HEK293 (cell line): Measurements from ENCODE around the gene ZNF101.

Source experiments
- ATF2 ChIP-seq: fragments of 450-650 bp; formaldehyde crosslinking; IDR thresholded peaks from 2 replicates; pipeline ENCODE4 v1.5.1; 2016; ENCODE audit warnings: missing biosample characterization, missing genetic modification characterization, low read depth
- HOXC10 ChIP-seq: sonication (generic); formaldehyde crosslinking; IDR thresholded peaks from 2 replicates; pipeline ENCODE4 v1.8.1; 2023; ENCODE audit warnings: mild to moderate bottlenecking, missing genetic modification reagents
- IKZF3 ChIP-seq: fragments of 450-650 bp; IDR thresholded peaks from 2 replicates; pipeline ENCODE4 v1.5.0; 2018; ENCODE audit warnings: missing biosample characterization, mild to moderate bottlenecking, missing genetic modification characterization, moderate library complexity
- MEIS1 ChIP-seq: sonication (generic); formaldehyde crosslinking; IDR thresholded peaks from 2 replicates; pipeline ENCODE4 v1.8.1; 2022; ENCODE audit warnings: missing genetic modification reagents, mild to moderate bottlenecking, borderline replicate concordance
- TCF7L2 ChIP-seq: IDR thresholded peaks from 2 replicates; pipeline ENCODE4 v1.6.1; 2011; ENCODE audit warnings: low read depth, mild to moderate bottlenecking, inconsistent platforms, low read length, moderate library complexity, borderline replicate concordance
- ZBTB8A ChIP-seq: fragments of 450-650 bp; formaldehyde crosslinking; IDR thresholded peaks from 2 replicates; pipeline ENCODE4 v1.5.1; 2016; ENCODE audit warnings: missing biosample characterization, missing genetic modification characterization
- ZFP41 ChIP-seq: fragments of 450-650 bp; formaldehyde crosslinking; IDR thresholded peaks from 2 replicates; pipeline ENCODE4 v1.5.1; 2016; ENCODE audit warnings: missing biosample characterization, missing genetic modification characterization, borderline replicate concordance
- ZNF121 ChIP-seq: fragments of 450-650 bp; formaldehyde crosslinking; IDR thresholded peaks from 2 replicates; pipeline ENCODE4 v1.5.1; 2016; ENCODE audit warnings: missing biosample characterization, missing genetic modification characterization
- ZNF133 ChIP-seq: fragments of 450-650 bp; formaldehyde crosslinking; IDR thresholded peaks from 2 replicates; pipeline ENCODE4 v1.5.1; 2016; ENCODE audit warnings: missing biosample characterization, missing genetic modification characterization
- ZNF140 ChIP-seq: fragments of 450-650 bp; formaldehyde crosslinking; IDR thresholded peaks from 2 replicates; pipeline ENCODE4 v1.5.1; 2016; ENCODE audit warnings: missing biosample characterization, missing genetic modification characterization
- ZNF19 ChIP-seq: fragments of 450-650 bp; formaldehyde crosslinking; IDR thresholded peaks from 2 replicates; pipeline ENCODE4; 2016; ENCODE audit warnings: missing biosample characterization, missing genetic modification characterization, low read depth
- ZNF311 ChIP-seq: fragments of 450-650 bp; formaldehyde crosslinking; IDR thresholded peaks from 2 replicates; pipeline ENCODE4 v1.5.1; 2017; ENCODE audit warnings: missing biosample characterization, missing genetic modification characterization, borderline replicate concordance
- ZNF341 ChIP-seq: fragments of 450-650 bp; formaldehyde crosslinking; IDR thresholded peaks from 2 replicates; pipeline ENCODE4; 2016; ENCODE audit warnings: low read depth, missing biosample characterization, missing genetic modification characterization
- ZNF366 ChIP-seq: fragments of 450-650 bp; formaldehyde crosslinking; conservative IDR thresholded peaks from 2 replicates; pipeline ENCODE4 v1.5.1; 2016; ENCODE audit warnings: missing biosample characterization, missing genetic modification characterization
- ZNF391 ChIP-seq: fragments of 450-650 bp; formaldehyde crosslinking; IDR thresholded peaks from 2 replicates; pipeline ENCODE4 v1.5.1; 2016; ENCODE audit warnings: low read depth, missing biosample characterization, missing genetic modification characterization, borderline replicate concordance
- ZNF426 ChIP-seq: fragments of 450-650 bp; formaldehyde crosslinking; IDR thresholded peaks from 2 replicates; pipeline ENCODE4 v1.5.1; 2017; ENCODE audit warnings: missing biosample characterization, missing genetic modification characterization, mild to moderate bottlenecking, inconsistent platforms, moderate library complexity
- ZNF48 ChIP-seq: fragments of 450-650 bp; formaldehyde crosslinking; IDR thresholded peaks from 2 replicates; pipeline ENCODE4 v1.5.1; 2016; ENCODE audit warnings: missing biosample characterization, missing genetic modification characterization
- ZNF518A ChIP-seq: fragments of 450-650 bp; formaldehyde crosslinking; conservative IDR thresholded peaks from 2 replicates; pipeline ENCODE4 v1.5.1; 2016; ENCODE audit warnings: low read depth, missing biosample characterization, missing genetic modification characterization
- ZNF558 ChIP-seq: fragments of 450-650 bp; formaldehyde crosslinking; IDR thresholded peaks from 2 replicates; pipeline ENCODE4 v1.5.1; 2016; ENCODE audit warnings: missing biosample characterization, missing genetic modification characterization
- ZNF623 ChIP-seq: fragments of 450-650 bp; formaldehyde crosslinking; IDR thresholded peaks from 2 replicates; pipeline ENCODE4 v1.5.1; 2016; ENCODE audit warnings: missing biosample characterization, missing genetic modification characterization
- ZNF626 ChIP-seq: fragments of 450-650 bp; sonication (Bioruptor Pico); formaldehyde crosslinking; IDR thresholded peaks from 2 replicates; pipeline ENCODE4 v1.5.1; 2018; ENCODE audit warnings: missing biosample characterization, missing genetic modification characterization, inconsistent platforms
- ZNF677 ChIP-seq: fragments of 450-650 bp; IDR thresholded peaks from 2 replicates; pipeline ENCODE4 v1.5.0; 2018; ENCODE audit warnings: missing biosample characterization, mild to moderate bottlenecking, missing genetic modification characterization, moderate library complexity
- ZNF76 ChIP-seq: fragments of 450-650 bp; formaldehyde crosslinking; IDR thresholded peaks from 2 replicates; pipeline ENCODE4; 2016; ENCODE audit warnings: low read depth, missing biosample characterization, missing genetic modification characterization, borderline replicate concordance
- ZNF791 ChIP-seq: fragments of 450-650 bp; formaldehyde crosslinking; IDR thresholded peaks from 2 replicates; pipeline ENCODE4 v1.5.1; 2016; ENCODE audit warnings: missing biosample characterization, missing genetic modification characterization
- TF ChIP-seq, protein P1 (sequence below): fragments of 450-650 bp; formaldehyde crosslinking; IDR thresholded peaks from 2 replicates; pipeline ENCODE4 v1.5.1; 2016; ENCODE audit warnings: missing biosample characterization, missing genetic modification characterization
- TF ChIP-seq, protein P2 (sequence below): fragments of 450-650 bp; formaldehyde crosslinking; conservative IDR thresholded peaks from 2 replicates; pipeline ENCODE4 v1.5.1; 2016; ENCODE audit warnings: low read depth, missing biosample characterization, missing genetic modification characterization

The ZNF101 gene

DNA sequence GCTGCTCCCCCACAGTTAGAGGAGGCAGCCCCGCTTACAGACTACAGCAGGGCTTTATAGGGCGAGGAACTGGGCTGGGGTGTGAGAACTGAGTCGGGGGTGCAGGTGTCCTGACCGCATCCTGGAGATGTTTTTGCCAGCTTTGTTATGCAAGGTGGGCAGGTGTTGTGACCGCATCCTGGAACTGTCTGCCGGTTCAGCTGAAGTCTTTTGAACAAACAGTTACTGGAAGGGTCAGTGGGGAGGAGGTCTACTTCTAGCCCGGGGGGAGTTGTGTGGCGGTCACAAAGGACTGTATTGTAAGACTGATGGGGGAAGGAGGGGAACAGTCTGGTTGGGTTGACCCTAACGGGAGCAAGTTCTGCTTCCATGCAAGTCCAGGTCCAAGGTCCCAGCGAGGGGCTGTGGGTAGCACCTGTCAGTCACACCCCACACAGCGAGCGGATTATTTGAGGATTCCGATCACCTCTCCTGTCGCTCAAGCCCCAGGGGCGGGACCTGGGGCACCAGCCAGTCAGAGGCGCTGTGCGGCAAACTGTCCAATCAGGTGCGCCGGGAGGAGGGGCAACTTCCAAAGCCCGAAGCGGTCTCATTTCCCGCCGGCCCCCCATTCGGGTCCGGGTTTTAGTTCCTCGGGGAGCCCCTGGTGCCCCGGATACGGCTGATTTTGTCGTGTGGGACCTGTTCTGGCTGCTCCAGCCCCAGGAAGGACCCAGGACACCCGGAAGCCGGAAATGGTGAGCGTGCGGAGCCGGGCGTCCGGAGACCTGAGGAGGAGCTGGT, at the start of gene ZNF101 (continued):
- TF ChIP-seq ZNF626 (no peak), ATF2 (tag by site-specific recombination) (no peak), ZNF341 (tag by site-specific recombination) (0 out of 2 replicates have a peak, but pooled peaks have one; percentile 14), ZNF677 (tag by site-specific recombination) (no peak), ZNF366 (tag by site-specific recombination) (no peak), ZNF133 (tag by site-specific recombination) (no peak), ZNF558 (tag by site-specific recombination) (no peak), ZNF121 (no peak), ZNF391 (tag by site-specific recombination) (no peak), TCF7L2 (no peak), ZNF623 (tag by site-specific recombination) (no peak), ZNF518A (tag by site-specific recombination) (peak; percentile 47; the same call in 1 of the 2 replicates), HOXC10 (no peak), ZNF76 (peak; percentile 38; the same call in 1 of the 2 replicates), IKZF3 (tag by site-specific recombination) (no peak), ZNF19 (no peak), MEIS1 (CRISPR knock-in tag) (no peak), ZNF791 (tag by site-specific recombination) (no peak), ZNF426 (no peak), ZNF140 (tag by site-specific recombination) (no peak), ZBTB8A (tag by site-specific recombination) (0 out of 2 replicates have a peak, but pooled peaks have one; percentile 11), ZNF48 (tag by site-specific recombination) (no peak), ZNF311 (tag by site-specific recombination) (no peak), ZFP41 (tag by site-specific recombination) (no peak)
- TF ChIP-seq, protein P1, sequence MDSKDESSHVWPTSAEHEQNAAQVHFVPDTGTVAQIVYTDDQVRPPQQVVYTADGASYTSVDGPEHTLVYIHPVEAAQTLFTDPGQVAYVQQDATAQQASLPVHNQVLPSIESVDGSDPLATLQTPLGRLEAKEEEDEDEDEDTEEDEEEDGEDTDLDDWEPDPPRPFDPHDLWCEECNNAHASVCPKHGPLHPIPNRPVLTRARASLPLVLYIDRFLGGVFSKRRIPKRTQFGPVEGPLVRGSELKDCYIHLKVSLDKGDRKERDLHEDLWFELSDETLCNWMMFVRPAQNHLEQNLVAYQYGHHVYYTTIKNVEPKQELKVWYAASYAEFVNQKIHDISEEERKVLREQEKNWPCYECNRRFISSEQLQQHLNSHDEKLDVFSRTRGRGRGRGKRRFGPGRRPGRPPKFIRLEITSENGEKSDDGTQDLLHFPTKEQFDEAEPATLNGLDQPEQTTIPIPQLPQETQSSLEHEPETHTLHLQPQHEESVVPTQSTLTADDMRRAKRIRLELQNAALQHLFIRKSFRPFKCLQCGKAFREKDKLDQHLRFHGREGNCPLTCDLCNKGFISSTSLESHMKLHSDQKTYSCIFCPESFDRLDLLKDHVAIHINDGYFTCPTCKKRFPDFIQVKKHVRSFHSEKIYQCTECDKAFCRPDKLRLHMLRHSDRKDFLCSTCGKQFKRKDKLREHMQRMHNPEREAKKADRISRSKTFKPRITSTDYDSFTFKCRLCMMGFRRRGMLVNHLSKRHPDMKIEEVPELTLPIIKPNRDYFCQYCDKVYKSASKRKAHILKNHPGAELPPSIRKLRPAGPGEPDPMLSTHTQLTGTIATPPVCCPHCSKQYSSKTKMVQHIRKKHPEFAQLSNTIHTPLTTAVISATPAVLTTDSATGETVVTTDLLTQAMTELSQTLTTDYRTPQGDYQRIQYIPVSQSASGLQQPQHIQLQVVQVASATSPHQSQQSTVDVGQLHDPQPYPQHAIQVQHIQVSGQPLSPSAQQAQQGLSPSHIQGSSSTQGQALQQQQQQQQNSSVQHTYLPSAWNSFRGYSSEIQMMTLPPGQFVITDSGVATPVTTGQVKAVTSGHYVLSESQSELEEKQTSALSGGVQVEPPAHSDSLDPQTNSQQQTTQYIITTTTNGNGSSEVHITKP (tag by site-specific recombination) = peak; percentile 99
- TF ChIP-seq, protein P2, sequence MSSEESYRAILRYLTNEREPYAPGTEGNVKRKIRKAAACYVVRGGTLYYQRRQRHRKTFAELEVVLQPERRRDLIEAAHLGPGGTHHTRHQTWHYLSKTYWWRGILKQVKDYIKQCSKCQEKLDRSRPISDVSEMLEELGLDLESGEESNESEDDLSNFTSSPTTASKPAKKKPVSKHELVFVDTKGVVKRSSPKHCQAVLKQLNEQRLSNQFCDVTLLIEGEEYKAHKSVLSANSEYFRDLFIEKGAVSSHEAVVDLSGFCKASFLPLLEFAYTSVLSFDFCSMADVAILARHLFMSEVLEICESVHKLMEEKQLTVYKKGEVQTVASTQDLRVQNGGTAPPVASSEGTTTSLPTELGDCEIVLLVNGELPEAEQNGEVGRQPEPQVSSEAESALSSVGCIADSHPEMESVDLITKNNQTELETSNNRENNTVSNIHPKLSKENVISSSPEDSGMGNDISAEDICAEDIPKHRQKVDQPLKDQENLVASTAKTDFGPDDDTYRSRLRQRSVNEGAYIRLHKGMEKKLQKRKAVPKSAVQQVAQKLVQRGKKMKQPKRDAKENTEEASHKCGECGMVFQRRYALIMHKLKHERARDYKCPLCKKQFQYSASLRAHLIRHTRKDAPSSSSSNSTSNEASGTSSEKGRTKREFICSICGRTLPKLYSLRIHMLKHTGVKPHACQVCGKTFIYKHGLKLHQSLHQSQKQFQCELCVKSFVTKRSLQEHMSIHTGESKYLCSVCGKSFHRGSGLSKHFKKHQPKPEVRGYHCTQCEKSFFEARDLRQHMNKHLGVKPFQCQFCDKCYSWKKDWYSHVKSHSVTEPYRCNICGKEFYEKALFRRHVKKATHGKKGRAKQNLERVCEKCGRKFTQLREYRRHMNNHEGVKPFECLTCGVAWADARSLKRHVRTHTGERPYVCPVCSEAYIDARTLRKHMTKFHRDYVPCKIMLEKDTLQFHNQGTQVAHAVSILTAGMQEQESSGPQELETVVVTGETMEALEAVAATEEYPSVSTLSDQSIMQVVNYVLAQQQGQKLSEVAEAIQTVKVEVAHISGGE (tag by site-specific recombination) = peak; percentile 97
